ENCODE results near the gene REELD1. TPM values are rescaled to one million over a fixed set of nuclear protein-coding genes. Genes with fewer than 3 reads are reported as not detected.
A peak's percentile ranks its signal among the peaks of the same experiment; 100 is the strongest.

The REELD1 gene
- total and polyA plus RNA-seq, 10 of the 15 experiments (the other 5 are each of a cell fraction or from before 2014, with no cell fraction given): 0.11 to 3.9 (median 0.62) TPM

DNA sequence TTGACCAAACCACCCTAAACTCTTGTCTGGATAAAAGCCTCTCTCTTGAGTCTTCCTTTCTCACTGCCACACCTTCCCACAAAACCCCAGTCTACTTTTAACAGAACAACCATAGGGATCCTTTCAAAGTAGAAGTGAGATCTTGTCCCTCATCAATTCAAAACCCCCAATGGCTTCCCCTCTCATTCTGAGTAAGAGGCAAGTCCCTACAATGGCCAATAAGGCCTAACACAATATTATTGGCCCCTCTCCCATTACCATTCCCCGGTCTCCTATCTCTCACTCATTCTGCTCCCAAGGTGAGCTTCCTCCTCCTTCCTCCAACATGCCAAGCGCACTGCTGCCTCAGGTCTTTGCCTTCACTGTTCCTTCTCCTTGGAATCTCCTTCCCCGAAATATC is 57.1 kb downstream of the REELD1 start (continued):
- TF ChIP-seq PAX5 (IDR thresholded peaks at IDR 0.05; ENCODE audit: borderline replicate concordance, low read depth, low read length) (peak; percentile 39; the same call in 1 of the 2 replicates), HDAC6 (IDR thresholded peaks at IDR 0.05; ENCODE audit: unreplicated experiment) (no peak), RFX5 (IDR thresholded peaks at IDR 0.05; ENCODE audit: low read depth, low read length) (no peak), MTA3 (IDR thresholded peaks at IDR 0.05; ENCODE audit: borderline replicate concordance, low read length) (0 out of 2 replicates have a peak, but pooled peaks have one; percentile 74), FOXM1 (IDR thresholded peaks at IDR 0.05; ENCODE audit: low read depth, low read length) (peak; percentile 89; the same call in 1 of the 2 replicates), MEF2B (IDR thresholded peaks at IDR 0.05; ENCODE audit: partially characterized antibody, poor library complexity, severe bottlenecking) (peak; percentile 29), JUNB (IDR thresholded peaks at IDR 0.05) (peak; percentile 96), RCOR1 (conservative IDR thresholded peaks at IDR 0.05; ENCODE audit: low read depth, low read length) (no peak), RUNX3 (IDR thresholded peaks at IDR 0.05; ENCODE audit: low read length) (peak; percentile 90), SMARCA5 (IDR thresholded peaks at IDR 0.05) (0 out of 2 replicates have a peak, but pooled peaks have one; percentile 4), MEF2A (IDR thresholded peaks at IDR 0.05; ENCODE audit: insufficient read depth, low read depth, low read length) (peak; percentile 76; the same call in 1 of the 2 replicates), SUPT20H (IDR thresholded peaks at IDR 0.05; ENCODE audit: borderline replicate concordance, control insufficient read depth, low read depth, low read length) (no peak), TAF1 (IDR thresholded peaks at IDR 0.05; ENCODE audit: borderline replicate concordance, low read depth, low read length) (no peak), CHD4 (IDR thresholded peaks at IDR 0.05) (no peak), CBX5 (IDR thresholded peaks at IDR 0.05; ENCODE audit: low read depth) (no peak), GABPA (IDR thresholded peaks at IDR 0.05; ENCODE audit: low read depth) (peak; percentile 30; the same call in 1 of the 2 replicates)
- TF ChIP-seq, protein P1, sequence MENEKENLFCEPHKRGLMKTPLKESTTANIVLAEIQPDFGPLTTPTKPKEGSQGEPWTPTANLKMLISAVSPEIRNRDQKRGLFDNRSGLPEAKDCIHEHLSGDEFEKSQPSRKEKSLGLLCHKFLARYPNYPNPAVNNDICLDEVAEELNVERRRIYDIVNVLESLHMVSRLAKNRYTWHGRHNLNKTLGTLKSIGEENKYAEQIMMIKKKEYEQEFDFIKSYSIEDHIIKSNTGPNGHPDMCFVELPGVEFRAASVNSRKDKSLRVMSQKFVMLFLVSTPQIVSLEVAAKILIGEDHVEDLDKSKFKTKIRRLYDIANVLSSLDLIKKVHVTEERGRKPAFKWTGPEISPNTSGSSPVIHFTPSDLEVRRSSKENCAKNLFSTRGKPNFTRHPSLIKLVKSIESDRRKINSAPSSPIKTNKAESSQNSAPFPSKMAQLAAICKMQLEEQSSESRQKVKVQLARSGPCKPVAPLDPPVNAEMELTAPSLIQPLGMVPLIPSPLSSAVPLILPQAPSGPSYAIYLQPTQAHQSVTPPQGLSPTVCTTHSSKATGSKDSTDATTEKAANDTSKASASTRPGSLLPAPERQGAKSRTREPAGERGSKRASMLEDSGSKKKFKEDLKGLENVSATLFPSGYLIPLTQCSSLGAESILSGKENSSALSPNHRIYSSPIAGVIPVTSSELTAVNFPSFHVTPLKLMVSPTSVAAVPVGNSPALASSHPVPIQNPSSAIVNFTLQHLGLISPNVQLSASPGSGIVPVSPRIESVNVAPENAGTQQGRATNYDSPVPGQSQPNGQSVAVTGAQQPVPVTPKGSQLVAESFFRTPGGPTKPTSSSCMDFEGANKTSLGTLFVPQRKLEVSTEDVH (IDR thresholded peaks at IDR 0.05; ENCODE audit: low read depth, partially characterized antibody): no peak
- TF ChIP-seq, protein P2, sequence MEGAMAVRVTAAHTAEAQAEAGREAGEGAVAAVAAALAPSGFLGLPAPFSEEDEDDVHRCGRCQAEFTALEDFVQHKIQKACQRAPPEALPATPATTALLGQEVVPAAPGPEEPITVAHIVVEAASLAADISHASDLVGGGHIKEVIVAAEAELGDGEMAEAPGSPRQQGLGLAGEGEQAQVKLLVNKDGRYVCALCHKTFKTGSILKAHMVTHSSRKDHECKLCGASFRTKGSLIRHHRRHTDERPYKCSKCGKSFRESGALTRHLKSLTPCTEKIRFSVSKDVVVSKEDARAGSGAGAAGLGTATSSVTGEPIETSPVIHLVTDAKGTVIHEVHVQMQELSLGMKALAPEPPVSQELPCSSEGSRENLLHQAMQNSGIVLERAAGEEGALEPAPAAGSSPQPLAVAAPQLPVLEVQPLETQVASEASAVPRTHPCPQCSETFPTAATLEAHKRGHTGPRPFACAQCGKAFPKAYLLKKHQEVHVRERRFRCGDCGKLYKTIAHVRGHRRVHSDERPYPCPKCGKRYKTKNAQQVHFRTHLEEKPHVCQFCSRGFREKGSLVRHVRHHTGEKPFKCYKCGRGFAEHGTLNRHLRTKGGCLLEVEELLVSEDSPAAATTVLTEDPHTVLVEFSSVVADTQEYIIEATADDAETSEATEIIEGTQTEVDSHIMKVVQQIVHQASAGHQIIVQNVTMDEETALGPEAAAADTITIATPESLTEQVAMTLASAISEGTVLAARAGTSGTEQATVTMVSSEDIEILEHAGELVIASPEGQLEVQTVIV (IDR thresholded peaks at IDR 0.05; ENCODE audit: borderline replicate concordance, partially characterized antibody): no peak
- TF ChIP-seq, protein P3, sequence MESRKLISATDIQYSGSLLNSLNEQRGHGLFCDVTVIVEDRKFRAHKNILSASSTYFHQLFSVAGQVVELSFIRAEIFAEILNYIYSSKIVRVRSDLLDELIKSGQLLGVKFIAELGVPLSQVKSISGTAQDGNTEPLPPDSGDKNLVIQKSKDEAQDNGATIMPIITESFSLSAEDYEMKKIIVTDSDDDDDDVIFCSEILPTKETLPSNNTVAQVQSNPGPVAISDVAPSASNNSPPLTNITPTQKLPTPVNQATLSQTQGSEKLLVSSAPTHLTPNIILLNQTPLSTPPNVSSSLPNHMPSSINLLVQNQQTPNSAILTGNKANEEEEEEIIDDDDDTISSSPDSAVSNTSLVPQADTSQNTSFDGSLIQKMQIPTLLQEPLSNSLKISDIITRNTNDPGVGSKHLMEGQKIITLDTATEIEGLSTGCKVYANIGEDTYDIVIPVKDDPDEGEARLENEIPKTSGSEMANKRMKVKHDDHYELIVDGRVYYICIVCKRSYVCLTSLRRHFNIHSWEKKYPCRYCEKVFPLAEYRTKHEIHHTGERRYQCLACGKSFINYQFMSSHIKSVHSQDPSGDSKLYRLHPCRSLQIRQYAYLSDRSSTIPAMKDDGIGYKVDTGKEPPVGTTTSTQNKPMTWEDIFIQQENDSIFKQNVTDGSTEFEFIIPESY (IDR thresholded peaks at IDR 0.05): no peak
- TF ChIP-seq, protein P4, sequence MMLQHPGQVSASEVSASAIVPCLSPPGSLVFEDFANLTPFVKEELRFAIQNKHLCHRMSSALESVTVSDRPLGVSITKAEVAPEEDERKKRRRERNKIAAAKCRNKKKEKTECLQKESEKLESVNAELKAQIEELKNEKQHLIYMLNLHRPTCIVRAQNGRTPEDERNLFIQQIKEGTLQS (IDR thresholded peaks at IDR 0.05; ENCODE audit: borderline replicate concordance, extremely low read depth, low read depth, low read length): no peak
